GM23338 (cell line): ENCODE measurements around the gene CEP19. TPM values are rescaled to one million over a fixed set of nuclear protein-coding genes. Genes with fewer than 3 reads are reported as not detected.

Experiments
- ATAC-seq: fragments of 200-7000 bp; cut with Tn5 transposase; 3 replicates; pipeline ENCODE4 v1.9.1; 2020
- DNase-seq: peaks from one replicate; pipeline ENCODE4 v3.0.0-alpha.2; 2015; ENCODE audit warnings: low spot score
- H2AFZ ChIP-seq: fragments of 200-600 bp; sonication (generic); 2 replicates; pipeline ENCODE4 v1.8.0; 2016; ENCODE audit warnings: antibody characterized with exemption, mild to moderate bottlenecking, moderate library complexity
- H3F3A ChIP-seq: fragments of 200-600 bp; sonication (generic); replicated peaks from 2 replicates; pipeline ENCODE4 v1.8.0; 2017; ENCODE audit warnings: antibody characterized with exemption, mixed run types, low read depth
- H3K27ac ChIP-seq: fragments of 200-600 bp; sonication (generic); 2 replicates; pipeline ENCODE4 v1.6.1; 2016; ENCODE audit warnings: low read depth
- H3K27me3 ChIP-seq: fragments of 200-600 bp; sonication (generic); 2 replicates; pipeline ENCODE4 v1.8.0; 2016; ENCODE audit warnings: mild to moderate bottlenecking, mixed run types, moderate library complexity; ENCODE audit not compliant: insufficient read depth
- H3K36me3 ChIP-seq: fragments of 200-600 bp; sonication (generic); 2 replicates; pipeline ENCODE4 v1.8.0; 2016; ENCODE audit warnings: mild to moderate bottlenecking; ENCODE audit not compliant: insufficient read depth
- H3K4me1 ChIP-seq: fragments of 200-600 bp; sonication (generic); 2 replicates; pipeline ENCODE4 v1.8.0; 2016; ENCODE audit warnings: mild to moderate bottlenecking, moderate library complexity; ENCODE audit not compliant: insufficient read depth
- H3K4me2 ChIP-seq: fragments of 200-600 bp; sonication (generic); 2 replicates; pipeline ENCODE4 v1.7.1; 2017; ENCODE audit warnings: mixed run types
- H3K4me3 ChIP-seq: fragments of 200-600 bp; sonication (generic); 2 replicates; pipeline ENCODE4 v1.6.1; 2016; ENCODE audit warnings: mixed run types
- H3K79me2 ChIP-seq: fragments of 200-600 bp; sonication (generic); replicated peaks from 2 replicates; pipeline ENCODE4 v1.8.0; 2017; ENCODE audit warnings: mild to moderate bottlenecking; ENCODE audit not compliant: insufficient read depth
- H3K9me2 ChIP-seq: fragments of 200-600 bp; sonication (generic); 2 replicates; pipeline ENCODE4 v1.8.0; 2017; ENCODE audit not compliant: insufficient read depth
- H4K20me1 ChIP-seq: fragments of 200-600 bp; sonication (generic); replicated peaks from 2 replicates; pipeline ENCODE4 v1.8.0; 2017; ENCODE audit warnings: mild to moderate bottlenecking; ENCODE audit not compliant: insufficient read depth
- H3K27ac Mint-ChIP-seq: 2 replicates; pipeline ENCODE4 v1.8.0; 2020; ENCODE audit warnings: inconsistent platforms, mild to moderate bottlenecking, moderate library complexity, mixed read lengths
- H3K27me3 Mint-ChIP-seq: 3 replicates; pipeline ENCODE4 v1.8.0; 2022; ENCODE audit warnings: low read depth, mild to moderate bottlenecking, moderate library complexity, mixed read lengths, inconsistent platforms; ENCODE audit not compliant: insufficient read depth, poor library complexity
- H3K36me3 Mint-ChIP-seq: 3 replicates; pipeline ENCODE4 v1.8.0; 2021; ENCODE audit warnings: low read depth, mild to moderate bottlenecking, inconsistent platforms, moderate library complexity, mixed read lengths
- H3K4me1 Mint-ChIP-seq: 3 replicates; pipeline ENCODE4 v1.8.0; 2020; ENCODE audit warnings: mild to moderate bottlenecking, inconsistent platforms, mixed read lengths
- H3K4me3 Mint-ChIP-seq: 3 replicates; pipeline ENCODE4 v1.8.0; 2021; ENCODE audit warnings: moderate library complexity, mild to moderate bottlenecking, inconsistent platforms, mixed read lengths
- H3K9me3 Mint-ChIP-seq: 3 replicates; pipeline ENCODE4 v1.8.0; 2020; ENCODE audit warnings: moderate library complexity, mild to moderate bottlenecking, inconsistent platforms, mixed read lengths
- CREB1 ChIP-seq: fragments of 250-450 bp; sonication (Bioruptor Pico); IDR thresholded peaks from 2 replicates; pipeline ENCODE4 v1.5.0; 2020; ENCODE audit warnings: low read depth, mild to moderate bottlenecking, moderate library complexity
- CTCF ChIP-seq, 2 experiments: fragments of 200-600 bp in 1 of 2; sonication (generic) in 1 of 2; conservative IDR thresholded peaks; 2 replicates each; pipeline versions ENCODE4 v1.5.1 to v1.6.1; 2016 to 2017; ENCODE audit warnings: antibody characterized with exemption in 2 of 2, low read depth in 2 of 2, mild to moderate bottlenecking in 2 of 2, moderate library complexity in 1 of 2
- ETS1 ChIP-seq: IDR thresholded peaks from 2 replicates; pipeline ENCODE4 v1.6.1; 2016; ENCODE audit warnings: antibody characterized with exemption
- EZH2 ChIP-seq: fragments of 200-600 bp; sonication (generic); IDR thresholded peaks from one replicate; pipeline ENCODE4 v1.8.0; 2017; ENCODE audit warnings: antibody characterized with exemption, mild to moderate bottlenecking, low read depth; ENCODE audit not compliant: unreplicated experiment
- EZH2phosphoT487 ChIP-seq: fragments of 200-600 bp; sonication (generic); IDR thresholded peaks from one replicate; pipeline ENCODE4 v1.8.1; 2018; ENCODE audit warnings: antibody characterized with exemption; ENCODE audit not compliant: unreplicated experiment
- JUNB ChIP-seq: IDR thresholded peaks from one replicate; pipeline ENCODE4 v1.6.1; 2016; ENCODE audit warnings: antibody characterized with exemption; ENCODE audit not compliant: unreplicated experiment
- NANOG ChIP-seq: IDR thresholded peaks from 2 replicates; pipeline ENCODE4 v1.6.1; 2016; ENCODE audit warnings: antibody characterized with exemption, borderline replicate concordance
- REST ChIP-seq: IDR thresholded peaks from one replicate; pipeline ENCODE4 v1.6.1; 2018; ENCODE audit warnings: antibody characterized with exemption; ENCODE audit not compliant: unreplicated experiment
- STAT1 ChIP-seq: IDR thresholded peaks from one replicate; pipeline ENCODE4 v1.6.1; 2016; ENCODE audit warnings: antibody characterized with exemption; ENCODE audit not compliant: unreplicated experiment
- ZNF114 ChIP-seq: fragments of 250-450 bp; sonication (Bioruptor Pico); IDR thresholded peaks from 2 replicates; pipeline ENCODE4 v1.5.0; 2020; ENCODE audit warnings: mild to moderate bottlenecking, moderate library complexity
- ZNF331 ChIP-seq: fragments of 250-450 bp; sonication (Bioruptor Pico); IDR thresholded peaks from 2 replicates; pipeline ENCODE4 v1.5.0; 2020; ENCODE audit warnings: low read depth, mild to moderate bottlenecking, moderate library complexity
- ZNF462 ChIP-seq: fragments of 250-450 bp; sonication (Bioruptor Pico); IDR thresholded peaks from 2 replicates; pipeline ENCODE4 v1.5.0; 2020; ENCODE audit warnings: mild to moderate bottlenecking, moderate library complexity
- polyA plus RNA-seq: library from polyadenylated mRNA; unstranded; fragments of >200 nt; fragmentation: Nextera tagmentation; extraction: Ambion mirVana; gene quantifications from 2 replicates; pipeline ENCODE4 v1.2.1, GENCODE V29; 2016
- total RNA-seq: library from RNA; depleted of rRNA; stranded (reverse); fragments of >200 nt; shearing (Covaris generic); gene quantifications from 2 replicates; pipeline ENCODE4 v1.2.3, GENCODE V29; 2014

Gene CEP19
- total and polyA plus RNA-seq, 2 experiments from 2014 or later = 1.6 to 2.5 TPM

GRCh38 chr3:196662033-196662432 lies 50.0 kb downstream of the CEP19 start (continued):
- no peak for TF ChIP-seq CREB1 (CRISPR knock-in tag)
- TF ChIP-seq STAT1 = no peak
- no peak for TF ChIP-seq EZH2phosphoT487
- TF ChIP-seq JUNB = no peak
- TF ChIP-seq ETS1 = no peak
- TF ChIP-seq REST = no peak
- no peak for TF ChIP-seq ZNF114 (CRISPR knock-in tag)
- TF ChIP-seq EZH2 = no peak

GRCh38 chr3:196661400-196661799 lies 50.6 kb downstream of the CEP19 start:
- Histone ChIP-seq H3F3A (peaks cover under 1% of the 10 kb centered on the region), H3K27ac (no peak overlapping the region), H3K36me3 (no peaks in the 10 kb centered on the region), H3K9me2 (no peaks in the 10 kb centered on the region), H3K4me2 (no peak overlapping the region), H4K20me1 (no peaks in the 10 kb centered on the region), H2AFZ (no peak overlapping the region), H3K4me3 (no peak overlapping the region), H3K27me3 (no peaks in the 10 kb centered on the region), H3K79me2 (no peaks in the 10 kb centered on the region), H3K4me1 (peaks cover 8% of the 10 kb centered on the region)
- Mint-ChIP-seq H3K4me3 (no peak overlapping the region), H3K36me3 (peaks cover 9% of the 10 kb centered on the region; the same call in 2 of the 3 replicates), H3K4me1 (peaks cover 17% of the 10 kb centered on the region), H3K27ac (no peak overlapping the region), H3K27me3 (peaks cover 8% of the 10 kb centered on the region), H3K9me3 (no peaks in the 10 kb centered on the region)
- DNase-seq = no peak
- ATAC-seq = peak; percentile 24
- TF ChIP-seq CREB1 (CRISPR knock-in tag) (no peak), NANOG (no peak), ZNF462 (CRISPR knock-in tag) (no peak), CTCF (conservative IDR thresholded peaks at IDR 0.05; ENCODE audit: low read depth in 2 of 2) (no peak), ZNF114 (CRISPR knock-in tag) (no peak), STAT1 (no peak), EZH2 (no peak), JUNB (no peak), ZNF331 (CRISPR knock-in tag) (no peak), EZH2phosphoT487 (no peak)
